GM20000 (cell line): ENCODE results near the gene SECTM1.
"Not testable (repeated sequence)": the region's sequence is repeated elsewhere in the genome, so short reads cannot be mapped to it uniquely, and the experiment has no call there.

Experiments used
- DNase-seq: peaks from one replicate; pipeline ENCODE4 v3.0.0; 2012; ENCODE audit warnings: low spot score
- CTCF ChIP-seq: IDR thresholded peaks from 2 replicates; pipeline ENCODE4 v1.5.1; 2012; ENCODE audit warnings: mild to moderate bottlenecking, control low read depth; ENCODE audit errors: extremely low read depth, missing control alignments

The SECTM1 gene

GRCh38 chr17:82376042-82376730, 42.6 kb upstream of the SECTM1 start:
- no peak for TF ChIP-seq CTCF
- DNase-seq, result no peak

DNA sequence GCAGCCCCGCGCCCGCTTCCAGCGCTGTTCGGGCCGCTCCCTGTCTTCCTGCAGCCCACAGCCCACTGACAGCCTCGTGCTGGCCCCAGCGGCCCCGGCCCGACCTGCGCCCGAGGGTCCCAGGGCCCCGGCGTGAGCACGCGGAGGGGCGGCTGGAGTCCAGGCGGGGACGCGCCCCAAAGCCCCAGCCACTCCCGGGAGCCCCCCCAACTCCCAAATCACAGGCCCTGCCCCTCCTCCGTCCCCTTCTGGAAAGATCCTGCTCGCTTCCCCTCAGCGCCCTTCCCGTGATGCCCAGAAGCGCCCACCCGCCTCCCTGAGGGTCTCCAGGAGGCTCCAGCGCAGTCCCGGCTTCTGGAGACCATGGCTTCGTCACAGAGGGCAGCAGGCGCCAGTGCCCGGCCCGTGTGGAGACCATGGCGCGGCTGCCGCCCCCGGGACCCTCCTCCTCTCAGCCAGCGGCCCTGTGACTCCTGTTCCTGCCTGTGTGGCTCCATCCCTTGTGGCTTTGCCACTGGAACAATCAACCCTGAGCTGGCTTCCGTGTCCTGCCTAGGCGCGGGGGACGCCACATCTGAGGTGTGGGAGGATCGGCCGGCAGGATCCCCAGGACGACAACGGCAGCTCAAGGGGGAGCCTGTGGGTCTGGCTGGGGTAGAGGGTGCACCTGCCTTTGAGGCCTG, 41.9 kb upstream of the SECTM1 start:
- no peak for TF ChIP-seq CTCF
- no peak for DNase-seq

DNA sequence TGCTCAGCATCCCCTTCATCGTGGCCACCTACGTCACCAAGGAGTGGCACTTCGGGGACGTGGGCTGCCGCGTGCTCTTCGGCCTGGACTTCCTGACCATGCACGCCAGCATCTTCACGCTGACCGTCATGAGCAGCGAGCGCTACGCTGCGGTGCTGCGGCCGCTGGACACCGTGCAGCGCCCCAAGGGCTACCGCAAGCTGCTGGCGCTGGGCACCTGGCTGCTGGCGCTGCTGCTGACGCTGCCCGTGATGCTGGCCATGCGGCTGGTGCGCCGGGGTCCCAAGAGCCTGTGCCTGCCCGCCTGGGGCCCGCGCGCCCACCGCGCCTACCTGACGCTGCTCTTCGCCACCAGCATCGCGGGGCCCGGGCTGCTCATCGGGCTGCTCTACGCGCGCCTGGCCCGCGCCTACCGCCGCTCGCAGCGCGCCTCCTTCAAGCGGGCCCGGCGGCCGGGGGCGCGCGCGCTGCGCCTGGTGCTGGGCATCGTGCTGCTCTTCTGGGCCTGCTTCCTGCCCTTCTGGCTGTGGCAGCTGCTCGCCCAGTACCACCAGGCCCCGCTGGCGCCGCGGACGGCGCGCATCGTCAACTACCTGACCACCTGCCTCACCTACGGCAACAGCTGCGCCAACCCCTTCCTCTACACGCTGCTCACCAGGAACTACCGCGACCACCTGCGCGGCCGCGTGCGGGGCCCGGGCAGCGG, 41.2 kb upstream of the SECTM1 start:
- no peak for TF ChIP-seq CTCF

GRCh38 chr17:82373731-82374625, 40.4 kb upstream of the SECTM1 start:
- no peak for TF ChIP-seq CTCF
- no peak for DNase-seq

More for the DNA sequence above, 41.2 kb upstream of the SECTM1 start:
- no peak for DNase-seq

GRCh38 chr17:82373072-82373452, 39.5 kb upstream of the SECTM1 start:
- not testable (repeated sequence) for DNase-seq

DNA sequence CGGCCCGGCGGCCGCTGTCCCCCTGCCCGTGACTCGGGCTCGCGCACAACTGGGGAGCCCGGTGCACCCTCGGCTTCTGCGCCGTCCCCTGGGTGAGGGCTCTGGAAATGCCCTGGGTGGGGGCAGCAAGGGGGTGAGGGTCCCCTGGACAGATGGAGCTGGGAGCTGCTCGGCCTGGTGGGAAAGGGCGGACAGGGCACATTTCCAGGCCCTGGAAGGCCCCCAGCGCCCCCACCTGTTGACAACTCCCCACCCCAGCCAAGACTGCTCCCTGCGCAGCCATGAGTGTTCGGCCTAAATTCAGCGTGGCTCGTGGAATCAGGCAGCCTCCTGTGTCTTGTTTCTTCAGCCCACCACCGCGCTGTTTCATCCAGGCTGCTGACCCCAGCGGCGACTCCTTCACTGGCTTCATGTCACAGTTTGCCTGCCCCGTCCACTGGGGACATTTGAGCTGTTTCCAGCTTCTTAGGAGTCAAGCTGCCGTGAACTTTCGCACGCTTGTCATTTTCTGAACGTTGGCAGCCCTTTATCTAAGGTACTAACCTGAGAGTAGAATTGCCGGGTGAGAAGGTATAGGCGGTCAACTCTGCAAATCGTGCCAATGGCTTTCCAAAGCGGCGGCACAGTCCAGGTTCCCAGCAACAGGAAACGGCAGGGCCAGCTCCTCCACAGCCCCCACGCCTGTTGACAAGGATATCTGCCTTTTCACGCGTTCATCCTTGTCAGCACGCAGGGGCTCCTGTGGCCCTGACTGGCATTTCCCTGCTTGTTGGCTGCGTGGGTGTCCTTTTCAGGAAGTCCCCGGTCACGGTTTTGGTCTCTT, 38.9 kb upstream of the SECTM1 start:
- TF ChIP-seq CTCF, result no peak
- peak; percentile 71 for DNase-seq
